Sigmoid colon (tissue), 4 donors: ENCODE data around the gene IFT74.

Experiments
- EP300 ChIP-seq, 4 donors: sonication (generic); formaldehyde crosslinking; IDR thresholded peaks; one replicate each; pipeline ENCODE4 v1.6.1; 2017; ENCODE audit warnings: antibody characterized with exemption in 4 of 4
- POLR2A ChIP-seq, 2 donors: fragments of 450-650 bp; IDR thresholded peaks; one replicate each; pipeline ENCODE4 v1.6.1; 2016; ENCODE audit warnings: antibody characterized with exemption in 2 of 2, mild to moderate bottlenecking in 2 of 2, moderate library complexity in 2 of 2
- POLR2AphosphoS5 ChIP-seq, 4 donors: sonication (generic); formaldehyde crosslinking; IDR thresholded peaks; one replicate each; pipeline ENCODE4 v1.6.1; 2017; ENCODE audit warnings: antibody characterized with exemption in 4 of 4
- TF ChIP-seq, protein P1 (sequence below), 4 experiments: fragments of 450-650 bp in 3 of 4; fragments of 200-600 bp in 1 of 4; IDR thresholded peaks; one replicate each; pipeline ENCODE4 v1.5.1; 2016 to 2019; ENCODE audit warnings: antibody characterized with exemption in 4 of 4, mild to moderate bottlenecking in 3 of 4, moderate library complexity in 2 of 4

DNA sequence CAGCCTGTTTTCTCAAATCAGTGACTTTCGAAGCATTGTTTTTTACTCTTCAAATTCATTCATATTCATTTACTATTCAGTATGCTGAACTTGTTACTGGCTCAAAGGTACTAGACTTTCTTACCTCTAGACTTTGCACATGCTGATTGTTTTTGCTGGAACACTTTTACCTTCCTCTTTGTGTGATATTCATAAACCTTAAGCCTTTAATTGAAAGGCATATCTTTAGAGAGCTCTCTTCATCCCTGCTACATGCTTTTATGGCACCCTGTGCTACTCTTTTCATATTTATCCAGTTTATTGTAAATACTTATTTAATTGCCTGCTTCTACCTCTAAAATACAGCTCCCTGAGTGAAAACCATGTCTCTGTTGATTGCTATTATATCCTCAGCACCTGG is 97.9 kb downstream of the IFT74 start:
- TF ChIP-seq, protein P1, sequence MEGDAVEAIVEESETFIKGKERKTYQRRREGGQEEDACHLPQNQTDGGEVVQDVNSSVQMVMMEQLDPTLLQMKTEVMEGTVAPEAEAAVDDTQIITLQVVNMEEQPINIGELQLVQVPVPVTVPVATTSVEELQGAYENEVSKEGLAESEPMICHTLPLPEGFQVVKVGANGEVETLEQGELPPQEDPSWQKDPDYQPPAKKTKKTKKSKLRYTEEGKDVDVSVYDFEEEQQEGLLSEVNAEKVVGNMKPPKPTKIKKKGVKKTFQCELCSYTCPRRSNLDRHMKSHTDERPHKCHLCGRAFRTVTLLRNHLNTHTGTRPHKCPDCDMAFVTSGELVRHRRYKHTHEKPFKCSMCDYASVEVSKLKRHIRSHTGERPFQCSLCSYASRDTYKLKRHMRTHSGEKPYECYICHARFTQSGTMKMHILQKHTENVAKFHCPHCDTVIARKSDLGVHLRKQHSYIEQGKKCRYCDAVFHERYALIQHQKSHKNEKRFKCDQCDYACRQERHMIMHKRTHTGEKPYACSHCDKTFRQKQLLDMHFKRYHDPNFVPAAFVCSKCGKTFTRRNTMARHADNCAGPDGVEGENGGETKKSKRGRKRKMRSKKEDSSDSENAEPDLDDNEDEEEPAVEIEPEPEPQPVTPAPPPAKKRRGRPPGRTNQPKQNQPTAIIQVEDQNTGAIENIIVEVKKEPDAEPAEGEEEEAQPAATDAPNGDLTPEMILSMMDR (IDR thresholded peaks at IDR 0.05), result no peak
- TF ChIP-seq POLR2A (IDR thresholded peaks at IDR 0.05), result no peak
- no peak for TF ChIP-seq POLR2AphosphoS5 (IDR thresholded peaks at IDR 0.05)
- TF ChIP-seq EP300 (IDR thresholded peaks at IDR 0.05), result no peak
